PFSK-1 (cell line): ENCODE data around the gene CDH26.

Experiments
- POLR2AphosphoS5 ChIP-seq: IDR thresholded peaks from 2 replicates; pipeline ENCODE4 v1.6.1; 2012; ENCODE audit warnings: low read depth, mild to moderate bottlenecking, control low read depth, low read length, moderate library complexity
- SIN3A ChIP-seq: IDR thresholded peaks from 2 replicates; pipeline ENCODE4 v1.6.1; 2012; ENCODE audit warnings: mild to moderate bottlenecking, low read length, moderate library complexity, borderline replicate concordance; ENCODE audit not compliant: insufficient read depth
- TAF1 ChIP-seq: IDR thresholded peaks from 2 replicates; pipeline ENCODE4 v1.6.1; 2012; ENCODE audit warnings: low read length, control low read depth, borderline replicate concordance; ENCODE audit not compliant: insufficient read depth
- TF ChIP-seq, protein P1 (sequence below), 2 experiments: IDR thresholded peaks; 2 replicates each; pipeline versions ENCODE4 v1.6.1 to v1.8.0; 2011 to 2012; ENCODE audit warnings: low read depth in 2 of 2, low read length in 2 of 2, control low read depth in 1 of 2, inconsistent platforms in 1 of 2, mild to moderate bottlenecking in 1 of 2, moderate library complexity in 1 of 2; ENCODE audit not compliant: insufficient read depth in 1 of 2

GRCh38 chr20:60024245-60024644, 66.0 kb downstream of the CDH26 start:
- TF ChIP-seq, protein P1, sequence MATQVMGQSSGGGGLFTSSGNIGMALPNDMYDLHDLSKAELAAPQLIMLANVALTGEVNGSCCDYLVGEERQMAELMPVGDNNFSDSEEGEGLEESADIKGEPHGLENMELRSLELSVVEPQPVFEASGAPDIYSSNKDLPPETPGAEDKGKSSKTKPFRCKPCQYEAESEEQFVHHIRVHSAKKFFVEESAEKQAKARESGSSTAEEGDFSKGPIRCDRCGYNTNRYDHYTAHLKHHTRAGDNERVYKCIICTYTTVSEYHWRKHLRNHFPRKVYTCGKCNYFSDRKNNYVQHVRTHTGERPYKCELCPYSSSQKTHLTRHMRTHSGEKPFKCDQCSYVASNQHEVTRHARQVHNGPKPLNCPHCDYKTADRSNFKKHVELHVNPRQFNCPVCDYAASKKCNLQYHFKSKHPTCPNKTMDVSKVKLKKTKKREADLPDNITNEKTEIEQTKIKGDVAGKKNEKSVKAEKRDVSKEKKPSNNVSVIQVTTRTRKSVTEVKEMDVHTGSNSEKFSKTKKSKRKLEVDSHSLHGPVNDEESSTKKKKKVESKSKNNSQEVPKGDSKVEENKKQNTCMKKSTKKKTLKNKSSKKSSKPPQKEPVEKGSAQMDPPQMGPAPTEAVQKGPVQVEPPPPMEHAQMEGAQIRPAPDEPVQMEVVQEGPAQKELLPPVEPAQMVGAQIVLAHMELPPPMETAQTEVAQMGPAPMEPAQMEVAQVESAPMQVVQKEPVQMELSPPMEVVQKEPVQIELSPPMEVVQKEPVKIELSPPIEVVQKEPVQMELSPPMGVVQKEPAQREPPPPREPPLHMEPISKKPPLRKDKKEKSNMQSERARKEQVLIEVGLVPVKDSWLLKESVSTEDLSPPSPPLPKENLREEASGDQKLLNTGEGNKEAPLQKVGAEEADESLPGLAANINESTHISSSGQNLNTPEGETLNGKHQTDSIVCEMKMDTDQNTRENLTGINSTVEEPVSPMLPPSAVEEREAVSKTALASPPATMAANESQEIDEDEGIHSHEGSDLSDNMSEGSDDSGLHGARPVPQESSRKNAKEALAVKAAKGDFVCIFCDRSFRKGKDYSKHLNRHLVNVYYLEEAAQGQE (IDR thresholded peaks at IDR 0.05; ENCODE audit: insufficient read depth in 1 of 2, low read depth in 2 of 2, low read length in 2 of 2) = no peak
- no peak for TF ChIP-seq TAF1
- no peak for TF ChIP-seq POLR2AphosphoS5
- TF ChIP-seq SIN3A = no peak
